ENCODE measurements around the gene HEYL.

GRCh38 chr1:39592069-39592468 lies 47.4 kb downstream of the HEYL start:
- TF ChIP-seq POLR2A (IDR thresholded peaks at IDR 0.05; ENCODE audit: low read depth, low read length) (no peak), TAF1 (IDR thresholded peaks at IDR 0.05; ENCODE audit: borderline replicate concordance, low read depth, low read length) (no peak)
